SK-N-SH (cell line): Measurements from ENCODE around the gene MEI4.

Experiments
- CHD2 ChIP-seq: fragments of 150-350 bp; IDR thresholded peaks from 2 replicates; pipeline ENCODE4 v1.6.1; 2018; ENCODE audit warnings: low read length; ENCODE audit not compliant: partially characterized antibody
- CTCF ChIP-seq: fragments of 200-600 bp; sonication (generic); IDR thresholded peaks from 2 replicates; pipeline ENCODE4 v1.6.1; 2017; ENCODE audit warnings: antibody characterized with exemption, mild to moderate bottlenecking, moderate library complexity
- ELF1 ChIP-seq: IDR thresholded peaks from 2 replicates; pipeline ENCODE4 v1.4.0; 2012
- EP300 ChIP-seq, 2 experiments: IDR thresholded peaks; 2 replicates each; pipeline versions ENCODE4 v1.4.0 to v1.6.1; 2012; ENCODE audit warnings: borderline replicate concordance in 1 of 2, low read depth in 1 of 2, low read length in 1 of 2
- GABPA ChIP-seq: IDR thresholded peaks from 2 replicates; pipeline ENCODE4 v1.4.0; 2012; ENCODE audit warnings: low read depth, mild to moderate bottlenecking
- GATA2 ChIP-seq: sonication (generic); formaldehyde crosslinking; IDR thresholded peaks from 2 replicates; pipeline ENCODE4 v1.5.0; 2020; ENCODE audit warnings: mild to moderate bottlenecking, missing genetic modification reagents
- IRF3 ChIP-seq: fragments of 150-350 bp; IDR thresholded peaks from 2 replicates; pipeline ENCODE4 v1.6.1; 2016; ENCODE audit warnings: mild to moderate bottlenecking, low read depth, low read length
- POLR2AphosphoS5 ChIP-seq: IDR thresholded peaks from 2 replicates; pipeline ENCODE4 v1.6.1; 2012; ENCODE audit warnings: low read depth, low read length
- REST ChIP-seq: IDR thresholded peaks from 2 replicates; pipeline ENCODE4 v1.6.1; 2012; ENCODE audit warnings: mild to moderate bottlenecking, low read depth, low read length, moderate library complexity
- TAF1 ChIP-seq: IDR thresholded peaks from 2 replicates; pipeline ENCODE4 v1.6.1; 2012; ENCODE audit warnings: low read depth, mild to moderate bottlenecking, low read length, moderate library complexity, borderline replicate concordance
- TF ChIP-seq, protein P1 (sequence below): fragments of 150-350 bp; IDR thresholded peaks from 2 replicates; pipeline ENCODE4 v1.6.1; 2017; ENCODE audit warnings: antibody characterized with exemption, low read length, low read depth, borderline replicate concordance

DNA sequence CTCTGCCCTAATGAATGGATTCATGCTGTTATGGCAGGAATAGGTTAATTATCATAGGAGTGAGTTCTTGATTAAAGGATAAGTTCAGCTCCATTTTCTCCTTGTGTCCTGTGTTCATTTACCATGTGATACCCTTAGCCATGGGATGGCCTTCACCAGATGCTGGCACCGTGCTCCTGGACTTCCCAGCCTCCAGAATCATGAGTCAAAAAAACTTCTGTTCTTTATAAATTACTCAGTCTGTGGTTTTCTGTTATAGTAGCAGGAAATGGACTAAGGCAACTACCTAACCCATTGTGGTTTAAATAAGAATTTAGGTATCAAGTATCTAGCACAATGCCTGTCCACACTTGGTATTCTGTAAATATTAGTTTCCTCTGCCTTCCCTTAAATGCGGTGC, 223.5 kb downstream of the MEI4 start:
- TF ChIP-seq EP300 (IDR thresholded peaks at IDR 0.05; ENCODE audit: borderline replicate concordance in 1 of 2, low read depth in 1 of 2, low read length in 1 of 2) (no peak), POLR2AphosphoS5 (no peak), CTCF (no peak), CHD2 (no peak), GATA2 (no peak), TAF1 (no peak), ELF1 (no peak), IRF3 (no peak), REST (no peak), GABPA (no peak)
- TF ChIP-seq, protein P1, sequence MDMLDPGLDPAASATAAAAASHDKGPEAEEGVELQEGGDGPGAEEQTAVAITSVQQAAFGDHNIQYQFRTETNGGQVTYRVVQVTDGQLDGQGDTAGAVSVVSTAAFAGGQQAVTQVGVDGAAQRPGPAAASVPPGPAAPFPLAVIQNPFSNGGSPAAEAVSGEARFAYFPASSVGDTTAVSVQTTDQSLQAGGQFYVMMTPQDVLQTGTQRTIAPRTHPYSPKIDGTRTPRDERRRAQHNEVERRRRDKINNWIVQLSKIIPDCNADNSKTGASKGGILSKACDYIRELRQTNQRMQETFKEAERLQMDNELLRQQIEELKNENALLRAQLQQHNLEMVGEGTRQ: no peak
